HL-60 (cell line): ENCODE results near the gene UGT1A7.

Experiments
- POLR2AphosphoS5 ChIP-seq: IDR thresholded peaks from 2 replicates; pipeline ENCODE4 v1.6.1; 2012; ENCODE audit warnings: low read depth
- SPI1 ChIP-seq: IDR thresholded peaks from 2 replicates; pipeline ENCODE4 v1.6.1; 2012; ENCODE audit warnings: low read depth, mild to moderate bottlenecking, borderline replicate concordance
- TF ChIP-seq, protein P1 (sequence below): IDR thresholded peaks from one replicate; pipeline ENCODE4 v1.5.1; 2011; ENCODE audit warnings: low read length, control low read depth, inconsistent platforms; ENCODE audit not compliant: insufficient read depth

DNA sequence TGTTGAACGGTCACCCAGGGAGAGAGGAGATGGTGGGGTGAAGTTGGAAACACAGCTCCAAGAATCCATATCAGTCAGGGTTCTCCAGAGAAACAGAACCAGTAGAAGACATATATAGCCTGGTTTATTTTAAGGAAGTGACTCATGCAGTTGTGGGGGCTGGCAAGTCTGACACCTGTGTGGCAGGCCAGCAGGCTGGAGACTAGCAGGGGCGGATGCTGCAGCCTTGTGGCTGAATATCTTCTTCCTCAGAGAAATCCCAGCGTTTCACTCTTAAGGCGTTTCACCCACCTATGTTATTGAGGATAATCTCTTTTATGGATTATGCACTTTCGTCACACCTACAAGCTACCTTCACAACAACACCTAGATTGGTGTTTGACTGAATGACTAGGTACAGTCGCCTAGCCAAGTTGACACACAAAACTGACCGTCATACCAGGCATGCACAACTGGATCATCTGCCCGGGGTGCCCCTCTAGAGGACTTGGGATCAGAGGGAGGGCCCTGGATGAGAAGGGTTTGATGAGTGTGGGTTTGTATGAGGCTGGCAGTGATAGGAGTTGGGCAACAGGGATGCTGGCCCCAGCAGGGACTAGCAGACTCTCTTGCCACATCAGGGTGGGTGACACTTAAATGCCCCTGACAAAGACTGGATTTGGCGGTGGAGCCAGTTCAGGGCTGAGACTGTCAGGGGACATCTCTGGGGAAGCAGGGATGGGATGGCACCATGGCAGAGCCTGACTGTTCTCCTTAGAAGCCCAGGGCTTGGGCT is 119.8 kb downstream of the UGT1A7 start:
- TF ChIP-seq, protein P1, sequence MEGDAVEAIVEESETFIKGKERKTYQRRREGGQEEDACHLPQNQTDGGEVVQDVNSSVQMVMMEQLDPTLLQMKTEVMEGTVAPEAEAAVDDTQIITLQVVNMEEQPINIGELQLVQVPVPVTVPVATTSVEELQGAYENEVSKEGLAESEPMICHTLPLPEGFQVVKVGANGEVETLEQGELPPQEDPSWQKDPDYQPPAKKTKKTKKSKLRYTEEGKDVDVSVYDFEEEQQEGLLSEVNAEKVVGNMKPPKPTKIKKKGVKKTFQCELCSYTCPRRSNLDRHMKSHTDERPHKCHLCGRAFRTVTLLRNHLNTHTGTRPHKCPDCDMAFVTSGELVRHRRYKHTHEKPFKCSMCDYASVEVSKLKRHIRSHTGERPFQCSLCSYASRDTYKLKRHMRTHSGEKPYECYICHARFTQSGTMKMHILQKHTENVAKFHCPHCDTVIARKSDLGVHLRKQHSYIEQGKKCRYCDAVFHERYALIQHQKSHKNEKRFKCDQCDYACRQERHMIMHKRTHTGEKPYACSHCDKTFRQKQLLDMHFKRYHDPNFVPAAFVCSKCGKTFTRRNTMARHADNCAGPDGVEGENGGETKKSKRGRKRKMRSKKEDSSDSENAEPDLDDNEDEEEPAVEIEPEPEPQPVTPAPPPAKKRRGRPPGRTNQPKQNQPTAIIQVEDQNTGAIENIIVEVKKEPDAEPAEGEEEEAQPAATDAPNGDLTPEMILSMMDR: no peak
- TF ChIP-seq SPI1: peak; percentile 25; the same call in 1 of the 2 replicates
- TF ChIP-seq POLR2AphosphoS5: no peak
